ENCODE data around the gene DCST1. TPM values are rescaled to one million over a fixed set of nuclear protein-coding genes. Genes with fewer than 3 reads are reported as not detected.

Gene DCST1
- total and polyA plus RNA-seq, 5 donors from 2014 or later, result 0.32 TPM; not detected in 4

- peaks cover 3% of the 10 kb centered on the region for H3K27me3 ChIP-seq (ENCODE audit: control insufficient read depth, insufficient read depth, low read length)
- H3K9me3 ChIP-seq (ENCODE audit: control insufficient read depth in 2 of 2, low read length in 2 of 2), result no peaks in the 10 kb centered on the region
- no peaks in the 10 kb centered on the region for H3K4me1 Mint-ChIP-seq
- no peaks in the 10 kb centered on the region for H3K9me3 Mint-ChIP-seq
- H3K36me3 ChIP-seq (ENCODE audit: control insufficient read depth, insufficient read depth, low read length), result no peaks in the 10 kb centered on the region
- no peak overlapping the region for H3K27ac ChIP-seq (ENCODE audit: insufficient read depth, low read length, poor library complexity, severe bottlenecking)
- H3K4me3 Mint-ChIP-seq, result no peak overlapping the region
- H3K27ac Mint-ChIP-seq, result no peak overlapping the region
- DNase-seq (no peak), ATAC-seq (ENCODE audit: low read depth in 2 of 2) (no peak)
- H3K27me3 Mint-ChIP-seq, result peaks cover 22% of the 10 kb centered on the region
- no peaks in the 10 kb centered on the region for H3K36me3 Mint-ChIP-seq
- H3K4me3 ChIP-seq (ENCODE audit: low read depth, low read length), result no peak overlapping the region
- no peaks in the 10 kb centered on the region for H3K4me1 ChIP-seq (ENCODE audit: control insufficient read depth, insufficient read depth, low read length, poor library complexity, severe bottlenecking)
Measured at GRCh38 chr1:155035936-155036335, 2.3 kb downstream of the DCST1 start.

- no peak overlapping the region for H3K27ac Mint-ChIP-seq
- H3K4me3 Mint-ChIP-seq, result no peak overlapping the region
- ATAC-seq (ENCODE audit: low read depth in 2 of 2) (no peak), DNase-seq (no peak)
- H3K27me3 ChIP-seq (ENCODE audit: control insufficient read depth, insufficient read depth, low read length), result peaks cover 3% of the 10 kb centered on the region
- no peaks in the 10 kb centered on the region for H3K36me3 Mint-ChIP-seq
- no peak overlapping the region for H3K4me3 ChIP-seq (ENCODE audit: low read depth, low read length)
- H3K4me1 ChIP-seq (ENCODE audit: control insufficient read depth, insufficient read depth, low read length, poor library complexity, severe bottlenecking), result no peaks in the 10 kb centered on the region
- H3K9me3 ChIP-seq (ENCODE audit: control insufficient read depth in 2 of 2, low read length in 2 of 2), result no peaks in the 10 kb centered on the region
- H3K4me1 Mint-ChIP-seq, result no peaks in the 10 kb centered on the region
- H3K36me3 ChIP-seq (ENCODE audit: control insufficient read depth, insufficient read depth, low read length), result no peaks in the 10 kb centered on the region
- H3K27ac ChIP-seq (ENCODE audit: insufficient read depth, low read length, poor library complexity, severe bottlenecking), result no peak overlapping the region
- peaks cover 22% of the 10 kb centered on the region for H3K27me3 Mint-ChIP-seq
- H3K9me3 Mint-ChIP-seq, result no peaks in the 10 kb centered on the region
Measured at GRCh38 chr1:155037043-155037442, 3.4 kb downstream of the DCST1 start.

- no peak for ATAC-seq (ENCODE audit: low read depth in 2 of 2)
- Histone ChIP-seq H3K9me3 (ENCODE audit: control insufficient read depth in 2 of 2, low read length in 2 of 2) (no peaks in the 10 kb centered on the region), H3K4me3 (ENCODE audit: low read depth, low read length) (no peak overlapping the region), H3K36me3 (ENCODE audit: control insufficient read depth, insufficient read depth, low read length) (no peaks in the 10 kb centered on the region), H3K27ac (ENCODE audit: insufficient read depth, low read length, poor library complexity, severe bottlenecking) (no peak overlapping the region), H3K4me1 (ENCODE audit: control insufficient read depth, insufficient read depth, low read length, poor library complexity, severe bottlenecking) (no peaks in the 10 kb centered on the region), H3K27me3 (ENCODE audit: control insufficient read depth, insufficient read depth, low read length) (peaks cover 3% of the 10 kb centered on the region)
- Mint-ChIP-seq H3K9me3 (no peaks in the 10 kb centered on the region), H3K27ac (no peak overlapping the region), H3K4me3 (no peak overlapping the region), H3K36me3 (no peaks in the 10 kb centered on the region), H3K27me3 (peaks cover 22% of the 10 kb centered on the region), H3K4me1 (peaks cover 0 to 5% (median 0%) of the 10 kb centered on the region in 4 donors)
- no peak for DNase-seq
Measured at GRCh38 chr1:155037851-155038441, 4.3 kb downstream of the DCST1 start.

GRCh38 chr1:155038602-155039307, 5.1 kb downstream of the DCST1 start:
- Mint-ChIP-seq H3K27ac (no peak overlapping the region), H3K9me3 (no peaks in the 10 kb centered on the region)

GRCh38 chr1:155039308-155039669, 5.7 kb downstream of the DCST1 start:
- no peak overlapping the region for H3K4me3 ChIP-seq (ENCODE audit: low read depth, low read length)
- DNase-seq (no peak), ATAC-seq (ENCODE audit: low read depth in 2 of 2) (no peak)
- no peaks in the 10 kb centered on the region for H3K9me3 ChIP-seq (ENCODE audit: control insufficient read depth in 2 of 2, low read length in 2 of 2)
- no peaks in the 10 kb centered on the region for H3K36me3 Mint-ChIP-seq
- H3K27ac Mint-ChIP-seq, result peak overlapping the region in 1 of 3 donors; percentile 56
- H3K36me3 ChIP-seq (ENCODE audit: control insufficient read depth, insufficient read depth, low read length), result no peaks in the 10 kb centered on the region
- H3K4me3 Mint-ChIP-seq, result no peak overlapping the region
- H3K4me1 Mint-ChIP-seq, result peaks cover 0 to 5% (median 0%) of the 10 kb centered on the region in 4 donors
- no peak overlapping the region for H3K27ac ChIP-seq (ENCODE audit: insufficient read depth, low read length, poor library complexity, severe bottlenecking)
- no peaks in the 10 kb centered on the region for H3K4me1 ChIP-seq (ENCODE audit: control insufficient read depth, insufficient read depth, low read length, poor library complexity, severe bottlenecking)
- no peaks in the 10 kb centered on the region for H3K9me3 Mint-ChIP-seq
- H3K27me3 Mint-ChIP-seq, result peaks cover 22% of the 10 kb centered on the region
- peaks cover 3% of the 10 kb centered on the region for H3K27me3 ChIP-seq (ENCODE audit: control insufficient read depth, insufficient read depth, low read length)

More at GRCh38 chr1:155038602-155039307, 5.1 kb downstream of the DCST1 start:
- H3K9me3 ChIP-seq (ENCODE audit: control insufficient read depth in 2 of 2, low read length in 2 of 2), result no peaks in the 10 kb centered on the region
- Mint-ChIP-seq H3K4me3 (no peak overlapping the region), H3K36me3 (no peaks in the 10 kb centered on the region), H3K4me1 (peaks cover 0 to 5% (median 0%) of the 10 kb centered on the region in 4 donors), H3K27me3 (peaks cover 22% of the 10 kb centered on the region)
- DNase-seq (no peak), ATAC-seq (ENCODE audit: low read depth in 2 of 2) (no peak)
- H3K36me3 ChIP-seq (ENCODE audit: control insufficient read depth, insufficient read depth, low read length), result no peaks in the 10 kb centered on the region
- no peak overlapping the region for H3K27ac ChIP-seq (ENCODE audit: insufficient read depth, low read length, poor library complexity, severe bottlenecking)
- H3K4me3 ChIP-seq (ENCODE audit: low read depth, low read length), result no peak overlapping the region
- peaks cover 3% of the 10 kb centered on the region for H3K27me3 ChIP-seq (ENCODE audit: control insufficient read depth, insufficient read depth, low read length)
- no peaks in the 10 kb centered on the region for H3K4me1 ChIP-seq (ENCODE audit: control insufficient read depth, insufficient read depth, low read length, poor library complexity, severe bottlenecking)

- no peak for DNase-seq
- Histone ChIP-seq H3K4me3 (ENCODE audit: low read depth, low read length) (no peak overlapping the region), H3K9me3 (ENCODE audit: control insufficient read depth in 2 of 2, low read length in 2 of 2) (no peaks in the 10 kb centered on the region), H3K27me3 (ENCODE audit: control insufficient read depth, insufficient read depth, low read length) (peaks cover 3% of the 10 kb centered on the region), H3K4me1 (ENCODE audit: control insufficient read depth, insufficient read depth, low read length, poor library complexity, severe bottlenecking) (no peaks in the 10 kb centered on the region), H3K36me3 (ENCODE audit: control insufficient read depth, insufficient read depth, low read length) (no peaks in the 10 kb centered on the region), H3K27ac (ENCODE audit: insufficient read depth, low read length, poor library complexity, severe bottlenecking) (no peak overlapping the region)
- H3K27me3 Mint-ChIP-seq, result peaks cover 18% of the 10 kb centered on the region
- no peak overlapping the region for H3K4me3 Mint-ChIP-seq
- H3K4me1 Mint-ChIP-seq, result peaks cover 2 to 10% (median 4%) of the 10 kb centered on the region in 4 donors
- H3K27ac Mint-ChIP-seq, result no peak overlapping the region
- no peaks in the 10 kb centered on the region for H3K36me3 Mint-ChIP-seq
- ATAC-seq (ENCODE audit: low read depth in 2 of 2), result no peak
- H3K9me3 Mint-ChIP-seq, result no peaks in the 10 kb centered on the region
Measured at GRCh38 chr1:155040358-155041093, 6.9 kb downstream of the DCST1 start.

- Mint-ChIP-seq H3K36me3 (no peaks in the 10 kb centered on the region), H3K27me3 (peaks cover 2% of the 10 kb centered on the region), H3K4me3 (no peak overlapping the region), H3K9me3 (no peaks in the 10 kb centered on the region), H3K27ac (no peak overlapping the region), H3K4me1 (peaks cover 2 to 10% (median 4%) of the 10 kb centered on the region in 4 donors)
- Histone ChIP-seq H3K36me3 (ENCODE audit: control insufficient read depth, insufficient read depth, low read length) (no peaks in the 10 kb centered on the region), H3K27me3 (ENCODE audit: control insufficient read depth, insufficient read depth, low read length) (peaks cover 3% of the 10 kb centered on the region), H3K9me3 (ENCODE audit: control insufficient read depth in 2 of 2, low read length in 2 of 2) (no peaks in the 10 kb centered on the region), H3K27ac (ENCODE audit: insufficient read depth, low read length, poor library complexity, severe bottlenecking) (no peak overlapping the region), H3K4me1 (ENCODE audit: control insufficient read depth, insufficient read depth, low read length, poor library complexity, severe bottlenecking) (no peaks in the 10 kb centered on the region), H3K4me3 (ENCODE audit: low read depth, low read length) (no peak overlapping the region)
- no peak for ATAC-seq (ENCODE audit: low read depth in 2 of 2)
- no peak for DNase-seq
Measured at GRCh38 chr1:155042789-155043188, 9.2 kb downstream of the DCST1 start.

Measured in CD4-positive, CD25-positive, alpha-beta regulatory T cell (primary cell).